Naive thymus-derived CD4-positive, alpha-beta T cell (primary cell): ENCODE measurements around the gene FIGN. TPM values are rescaled to one million over a fixed set of nuclear protein-coding genes. Genes with fewer than 3 reads are reported as not detected.

Experiments used
- ATAC-seq: fragments of 150-1000 bp; cut with Tn5 transposase; 2 replicates; pipeline ENCODE4 v1.10.0; 2021; ENCODE audit warnings: mild to moderate bottlenecking, moderate library complexity
- CTCF ChIA-PET: fragments of 350-600 bp; sonication (Branson Sonifier 250); formaldehyde crosslinking; loops from one replicate; lab custom pipeline; 2021; ENCODE audit warnings: antibody characterized with exemption; lab: Charles Lee
- POLR2A ChIA-PET: fragments of 350-600 bp; sonication (Branson Sonifier 250); formaldehyde crosslinking; loops from one replicate; lab custom pipeline; 2021; ENCODE audit warnings: antibody characterized with exemption, inconsistent platforms; lab: Charles Lee
- DNase-seq, 9 donors: peaks; one replicate each; pipeline versions ENCODE4 v3.0.0 to v3.0.0-alpha.2; 2020 to 2022; ENCODE audit warnings: mixed read lengths in 1 of 9
- H3K27ac ChIP-seq: one replicate; pipeline ENCODE4 v1.7.0; 2013; ENCODE audit warnings: mild to moderate bottlenecking, low read depth, low read length, moderate library complexity
- H3K27me3 ChIP-seq, 2 donors: one replicate each; pipeline ENCODE4 v1.7.0; 2013; ENCODE audit warnings: low read length in 2 of 2, mild to moderate bottlenecking in 2 of 2, moderate library complexity in 2 of 2; ENCODE audit not compliant: control insufficient read depth in 2 of 2, insufficient read depth in 2 of 2
- H3K36me3 ChIP-seq, 3 experiments: 1 replicate in 2 of 3; 2 replicates in 1 of 3; pipeline ENCODE4 v1.7.0; 2013; ENCODE audit warnings: low read length in 3 of 3, mild to moderate bottlenecking in 3 of 3, moderate library complexity in 1 of 3; ENCODE audit not compliant: insufficient read depth in 3 of 3, control insufficient read depth in 2 of 3
- H3K4me1 ChIP-seq, 2 donors: one replicate each; pipeline ENCODE4 v1.7.0; 2013; ENCODE audit warnings: low read length in 2 of 2, mild to moderate bottlenecking in 2 of 2, moderate library complexity in 1 of 2; ENCODE audit not compliant: control insufficient read depth in 2 of 2, insufficient read depth in 2 of 2
- H3K4me3 ChIP-seq: 2 replicates; pipeline ENCODE4 v1.7.0; 2013; ENCODE audit warnings: mild to moderate bottlenecking, low read length
- H3K9me3 ChIP-seq, 3 experiments: 1 replicate in 2 of 3; 2 replicates in 1 of 3; pipeline ENCODE4 v1.7.0; 2013; ENCODE audit warnings: low read length in 3 of 3; ENCODE audit not compliant: control insufficient read depth in 2 of 3
- H3K27ac Mint-ChIP-seq, 9 donors: one replicate each; pipeline ENCODE4 v1.8.0; 2020 to 2022; ENCODE audit warnings: mixed read lengths in 9 of 9, mild to moderate bottlenecking in 8 of 9, moderate library complexity in 5 of 9, inconsistent platforms in 2 of 9
- H3K27me3 Mint-ChIP-seq, 5 donors: one replicate each; pipeline ENCODE4 v1.8.0; 2021 to 2022; ENCODE audit warnings: mixed read lengths in 5 of 5, mild to moderate bottlenecking in 1 of 5
- H3K36me3 Mint-ChIP-seq, 5 donors: one replicate each; pipeline ENCODE4 v1.8.0; 2020 to 2022; ENCODE audit warnings: mixed read lengths in 5 of 5, mild to moderate bottlenecking in 3 of 5, inconsistent platforms in 1 of 5
- H3K4me1 Mint-ChIP-seq, 7 donors: one replicate each; pipeline ENCODE4 v1.8.0; 2020 to 2022; ENCODE audit warnings: mixed read lengths in 7 of 7, mild to moderate bottlenecking in 3 of 7, inconsistent platforms in 1 of 7
- H3K4me3 Mint-ChIP-seq, 10 donors: one replicate each; pipeline ENCODE4 v1.8.0; 2020 to 2022; ENCODE audit warnings: mild to moderate bottlenecking in 10 of 10, mixed read lengths in 10 of 10, moderate library complexity in 6 of 10, inconsistent platforms in 2 of 10
- H3K9me3 Mint-ChIP-seq, 11 donors: one replicate each; pipeline ENCODE4 v1.8.0; 2020 to 2022; ENCODE audit warnings: mixed read lengths in 11 of 11, mild to moderate bottlenecking in 4 of 11, inconsistent platforms in 1 of 11, moderate library complexity in 1 of 11
- intact Hi-C, 2 donors: fragments of 100-400 bp; cut with micrococcal nuclease; formaldehyde crosslinking; loops; one replicate each; pipeline ENCODE4 v1.15.1; 2023
- polyA plus RNA-seq, 2 donors: library from polyadenylated mRNA; unstranded; fragments of 300-500 nt; fragmentation: Illumina TruSeq; gene quantifications; one replicate each; pipeline ENCODE4 v1.2.3, GENCODE V29; 2021
- total RNA-seq, 6 experiments: library from RNA in 5 of 6; stranded (reverse) in 5 of 6; gene quantifications; 1 replicate in 5 of 6; 2 replicates in 1 of 6; pipeline ENCODE4 v1.2.3 and lab custom pipeline; 2021 to 2026

Gene FIGN, protein sequence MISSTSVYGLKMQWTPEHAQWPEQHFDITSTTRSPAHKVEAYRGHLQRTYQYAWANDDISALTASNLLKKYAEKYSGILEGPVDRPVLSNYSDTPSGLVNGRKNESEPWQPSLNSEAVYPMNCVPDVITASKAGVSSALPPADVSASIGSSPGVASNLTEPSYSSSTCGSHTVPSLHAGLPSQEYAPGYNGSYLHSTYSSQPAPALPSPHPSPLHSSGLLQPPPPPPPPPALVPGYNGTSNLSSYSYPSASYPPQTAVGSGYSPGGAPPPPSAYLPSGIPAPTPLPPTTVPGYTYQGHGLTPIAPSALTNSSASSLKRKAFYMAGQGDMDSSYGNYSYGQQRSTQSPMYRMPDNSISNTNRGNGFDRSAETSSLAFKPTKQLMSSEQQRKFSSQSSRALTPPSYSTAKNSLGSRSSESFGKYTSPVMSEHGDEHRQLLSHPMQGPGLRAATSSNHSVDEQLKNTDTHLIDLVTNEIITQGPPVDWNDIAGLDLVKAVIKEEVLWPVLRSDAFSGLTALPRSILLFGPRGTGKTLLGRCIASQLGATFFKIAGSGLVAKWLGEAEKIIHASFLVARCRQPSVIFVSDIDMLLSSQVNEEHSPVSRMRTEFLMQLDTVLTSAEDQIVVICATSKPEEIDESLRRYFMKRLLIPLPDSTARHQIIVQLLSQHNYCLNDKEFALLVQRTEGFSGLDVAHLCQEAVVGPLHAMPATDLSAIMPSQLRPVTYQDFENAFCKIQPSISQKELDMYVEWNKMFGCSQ
- under 1 TPM in 1 of 5 experiments, not detected in 4; 0.05 TPM for total RNA-seq
- not detected for polyA plus RNA-seq
- total RNA-seq (lab: John Stamatoyannopoulos, UW), result not detected

DNA sequence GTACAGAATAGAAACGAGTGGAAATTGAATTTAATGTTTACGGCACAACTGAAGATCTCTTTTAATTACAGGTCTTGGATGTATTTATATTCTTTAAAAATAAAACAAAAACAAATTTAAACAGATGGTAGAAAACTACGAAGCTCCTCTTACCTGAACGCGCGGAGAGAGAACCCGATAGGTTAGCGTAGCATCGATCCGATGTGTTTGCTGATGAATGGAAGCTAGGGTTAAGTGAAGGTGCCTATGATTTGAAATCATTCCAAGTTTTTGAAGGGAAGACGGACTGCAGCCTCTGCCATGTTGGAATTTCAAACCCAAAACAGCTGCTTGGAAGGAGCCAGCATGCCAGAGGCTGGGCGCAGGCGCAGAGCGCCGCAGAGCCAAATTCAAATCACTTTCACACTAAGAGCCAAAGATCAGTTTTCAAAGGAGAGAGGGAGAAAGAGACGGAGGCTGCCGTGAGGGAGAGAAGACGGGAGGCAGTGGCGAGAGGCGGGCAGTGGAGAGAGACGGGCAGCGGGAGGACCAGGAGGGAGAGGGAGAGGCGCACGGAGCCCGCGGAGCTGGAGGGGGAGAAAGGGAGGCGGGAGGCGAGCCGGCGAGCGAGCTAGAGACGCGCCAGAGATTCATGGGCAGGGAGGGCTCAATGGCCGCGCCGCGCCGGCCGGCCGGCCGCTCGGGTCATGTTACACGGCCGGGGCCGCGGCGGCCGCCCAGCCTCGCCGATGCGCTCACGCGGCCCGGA is at the start of gene FIGN:
Gene FIGN (minus strand): TSS at position 324 of the 748 bp plus-strand sequence. CDS start 1,081 bp downstream, outside the sequence.
- H3K4me1 Mint-ChIP-seq, result peaks cover 0 to 9% (median 4%) of the 10 kb centered on the region in 7 donors
- intact Hi-C loops, result no loop called here

DNA sequence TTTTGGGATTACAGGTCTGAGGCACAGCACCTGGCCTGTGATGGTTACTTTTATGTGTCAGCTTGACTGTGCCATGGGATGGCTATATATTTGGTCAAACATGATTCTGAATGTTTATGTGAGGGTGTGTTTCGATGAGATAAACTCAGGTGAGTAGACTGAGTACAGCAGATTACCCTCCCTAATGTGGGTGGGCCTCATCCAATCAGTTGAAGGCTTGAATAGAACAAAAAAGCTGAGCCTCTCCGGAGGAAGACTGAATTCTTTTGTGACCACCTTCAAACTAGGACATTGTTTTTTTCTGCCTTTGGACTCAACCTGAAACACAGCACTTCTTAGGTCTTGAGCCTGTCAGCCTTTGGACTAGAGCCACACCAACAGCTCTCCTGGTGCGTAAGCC is 49.4 kb upstream of the FIGN start:
- no peaks in the 10 kb centered on the region for H3K27me3 Mint-ChIP-seq
- CTCF ChIA-PET, result no interaction called here

More for the DNA sequence above, at the start of gene FIGN:
- no peaks in the 10 kb centered on the region for H3K36me3 ChIP-seq
- no peak within 1 kb of the TSS for H3K4me3 ChIP-seq
- no peaks in the 10 kb centered on the region for H3K4me1 ChIP-seq
- no peaks in the 10 kb centered on the region for H3K9me3 ChIP-seq
- no peak within 1 kb of the TSS for H3K27ac ChIP-seq
- peak within 1 kb of the TSS in 2 of 10 donors; percentile 24 to 29 for H3K4me3 Mint-ChIP-seq
- peak within 1 kb of the TSS in 1 of 9 donors; percentile 12 for H3K27ac Mint-ChIP-seq
- H3K27me3 Mint-ChIP-seq, result peaks cover 32 to 50% (median 38%) of the 10 kb centered on the region in 5 donors
- H3K27me3 ChIP-seq, result no peaks in the 10 kb centered on the region
- peaks cover 0 to 15% (median 5%) of the 10 kb centered on the region in 11 donors for H3K9me3 Mint-ChIP-seq
- CTCF ChIA-PET, result no interaction called here
- ATAC-seq (peak; percentile 12), DNase-seq (no peak)
- H3K36me3 Mint-ChIP-seq, result peaks cover 0 to 4% (median 0%) of the 10 kb centered on the region in 5 donors
- POLR2A ChIA-PET, result no interaction called here

GRCh38 chr2:163779970-163780597 is 44.3 kb upstream of the FIGN start:
- no peak overlapping the region for H3K27ac Mint-ChIP-seq
- no peak overlapping the region for H3K27ac ChIP-seq
- H3K4me3 Mint-ChIP-seq, result no peak overlapping the region
- no peak for DNase-seq
- H3K4me3 ChIP-seq, result no peak overlapping the region
- CTCF ChIA-PET, result interaction anchor here (0.6 kb wide), 1 partner anchor 334 kb away, joined by 3 read pairs; no protein-coding TSS in a partner anchor
- H3K4me1 Mint-ChIP-seq, result no peaks in the 10 kb centered on the region
- H3K9me3 Mint-ChIP-seq, result peaks cover 0 to 17% (median 4%) of the 10 kb centered on the region in 11 donors
- no peak for ATAC-seq
- H3K27me3 Mint-ChIP-seq, result no peaks in the 10 kb centered on the region
- no peaks in the 10 kb centered on the region for H3K36me3 ChIP-seq
- no peaks in the 10 kb centered on the region for H3K4me1 ChIP-seq
- POLR2A ChIA-PET, result no interaction called here
- intact Hi-C loops, result no loop called here
- peaks cover 0 to 3% (median 0%) of the 10 kb centered on the region in 3 experiments for H3K9me3 ChIP-seq
- H3K27me3 ChIP-seq, result no peaks in the 10 kb centered on the region
- H3K36me3 Mint-ChIP-seq, result no peaks in the 10 kb centered on the region

More for the DNA sequence above, 49.4 kb upstream of the FIGN start:
- Histone ChIP-seq H3K4me3 (no peak overlapping the region), H3K36me3 (no peaks in the 10 kb centered on the region), H3K27me3 (no peaks in the 10 kb centered on the region), H3K4me1 (no peaks in the 10 kb centered on the region), H3K9me3 (no peaks in the 10 kb centered on the region), H3K27ac (no peak overlapping the region)
- POLR2A ChIA-PET, result no interaction called here
- ATAC-seq (no peak), DNase-seq (no peak)
- peaks cover 0 to 10% (median 3%) of the 10 kb centered on the region in 11 donors for H3K9me3 Mint-ChIP-seq
- H3K27ac Mint-ChIP-seq, result no peak overlapping the region
- H3K4me3 Mint-ChIP-seq, result no peak overlapping the region
- intact Hi-C loops, result no loop called here
- H3K36me3 Mint-ChIP-seq, result peaks cover 0 to 5% (median 0%) of the 10 kb centered on the region in 5 donors
- no peaks in the 10 kb centered on the region for H3K4me1 Mint-ChIP-seq

- Mint-ChIP-seq H3K36me3 (no peaks in the 10 kb centered on the region), H3K9me3 (peaks cover 0 to 17% (median 4%) of the 10 kb centered on the region in 11 donors), H3K4me1 (no peaks in the 10 kb centered on the region), H3K27me3 (no peaks in the 10 kb centered on the region), H3K27ac (no peak overlapping the region), H3K4me3 (no peak overlapping the region)
- Histone ChIP-seq H3K36me3 (no peaks in the 10 kb centered on the region), H3K4me3 (no peak overlapping the region), H3K27me3 (no peaks in the 10 kb centered on the region), H3K27ac (no peak overlapping the region), H3K9me3 (peaks cover 0 to 3% (median 0%) of the 10 kb centered on the region in 3 experiments), H3K4me1 (no peaks in the 10 kb centered on the region)
- intact Hi-C loops, result no loop called here
- POLR2A ChIA-PET, result no interaction called here
- ATAC-seq (no peak), DNase-seq (no peak)
- CTCF ChIA-PET, result no interaction called here
These were observed 42.4 kb upstream of the FIGN start for GRCh38 chr2:163778045-163778781.

- Histone ChIP-seq H3K9me3 (peaks cover 0 to 3% (median 0%) of the 10 kb centered on the region in 3 experiments), H3K36me3 (no peaks in the 10 kb centered on the region), H3K27me3 (no peaks in the 10 kb centered on the region), H3K27ac (no peak overlapping the region), H3K4me1 (no peaks in the 10 kb centered on the region), H3K4me3 (no peak overlapping the region)
- Mint-ChIP-seq H3K4me1 (no peaks in the 10 kb centered on the region), H3K36me3 (no peaks in the 10 kb centered on the region), H3K4me3 (no peak overlapping the region), H3K27ac (no peak overlapping the region), H3K27me3 (no peaks in the 10 kb centered on the region), H3K9me3 (peaks cover 0 to 23% (median 5%) of the 10 kb centered on the region in 11 donors)
- ChIA-PET CTCF (no interaction called here), POLR2A (no interaction called here)
- DNase-seq (no peak), ATAC-seq (no peak)
- intact Hi-C loops, result no loop called here
These were observed 39.5 kb upstream of the FIGN start for GRCh38 chr2:163775304-163775703.
